SU-DHL-6 (cell line): ENCODE measurements around the gene RUFY4.

Experiments
- EZH2phosphoT487 ChIP-seq: fragments of 200-600 bp; sonication (generic), shearing (Covaris generic); conservative IDR thresholded peaks from 2 replicates; pipeline ENCODE4 v1.6.1; 2018; ENCODE audit warnings: mild to moderate bottlenecking, antibody characterized with exemption, low read length, moderate library complexity, mixed read lengths
- TF ChIP-seq, protein P1 (sequence below): fragments of 200-600 bp; sonication (generic); IDR thresholded peaks from one replicate; pipeline ENCODE4 v1.5.1; 2017; ENCODE audit warnings: antibody characterized with exemption, mild to moderate bottlenecking, low read length, moderate library complexity; ENCODE audit not compliant: insufficient read depth, poor library complexity, severe bottlenecking

- TF ChIP-seq, protein P1, sequence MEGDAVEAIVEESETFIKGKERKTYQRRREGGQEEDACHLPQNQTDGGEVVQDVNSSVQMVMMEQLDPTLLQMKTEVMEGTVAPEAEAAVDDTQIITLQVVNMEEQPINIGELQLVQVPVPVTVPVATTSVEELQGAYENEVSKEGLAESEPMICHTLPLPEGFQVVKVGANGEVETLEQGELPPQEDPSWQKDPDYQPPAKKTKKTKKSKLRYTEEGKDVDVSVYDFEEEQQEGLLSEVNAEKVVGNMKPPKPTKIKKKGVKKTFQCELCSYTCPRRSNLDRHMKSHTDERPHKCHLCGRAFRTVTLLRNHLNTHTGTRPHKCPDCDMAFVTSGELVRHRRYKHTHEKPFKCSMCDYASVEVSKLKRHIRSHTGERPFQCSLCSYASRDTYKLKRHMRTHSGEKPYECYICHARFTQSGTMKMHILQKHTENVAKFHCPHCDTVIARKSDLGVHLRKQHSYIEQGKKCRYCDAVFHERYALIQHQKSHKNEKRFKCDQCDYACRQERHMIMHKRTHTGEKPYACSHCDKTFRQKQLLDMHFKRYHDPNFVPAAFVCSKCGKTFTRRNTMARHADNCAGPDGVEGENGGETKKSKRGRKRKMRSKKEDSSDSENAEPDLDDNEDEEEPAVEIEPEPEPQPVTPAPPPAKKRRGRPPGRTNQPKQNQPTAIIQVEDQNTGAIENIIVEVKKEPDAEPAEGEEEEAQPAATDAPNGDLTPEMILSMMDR = no peak
- no peak for TF ChIP-seq EZH2phosphoT487
Observed at GRCh38 chr2:218024871-218025270, 44.2 kb upstream of the RUFY4 start.
